HG03432 (cell line): ENCODE measurements around the gene USP1.

ENCODE experiments used
- ATAC-seq: cut with Tn5 transposase; IDR thresholded peaks from one replicate; pipeline ENCODE4 v1.9.1; 2021; ENCODE audit warnings: mild to moderate bottlenecking, moderate library complexity; ENCODE audit not compliant: unreplicated experiment

USP1 gene

GRCh38 chr1:62426237-62426636 is 10.6 kb upstream of the USP1 start:
- no peak for ATAC-seq

DNA sequence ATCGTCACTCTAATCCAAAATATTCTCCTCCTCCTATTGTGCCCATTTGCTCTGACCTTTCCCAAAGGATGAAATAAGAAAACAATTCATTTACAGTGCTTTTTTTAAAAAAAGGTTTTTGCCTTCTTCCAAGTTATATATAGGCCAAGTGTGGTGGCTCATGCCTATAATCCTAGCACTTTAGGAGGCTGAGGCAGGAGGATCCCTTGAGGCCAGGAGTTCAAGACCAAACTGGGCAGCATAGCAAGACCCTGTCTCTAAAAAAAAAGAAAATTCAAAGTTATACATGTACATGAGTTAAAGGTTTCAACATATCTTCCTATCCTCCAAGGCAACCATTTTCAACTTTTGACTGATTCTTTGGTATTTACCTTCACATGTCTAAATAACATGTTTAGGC is 10.1 kb upstream of the USP1 start:
- ATAC-seq = no peak

GRCh38 chr1:62428351-62428750 is 8.5 kb upstream of the USP1 start:
- no peak for ATAC-seq

- ATAC-seq = no peak
Measured at GRCh38 chr1:62429581-62429980, 7.3 kb upstream of the USP1 start.

GRCh38 chr1:62433861-62434617 is 2.8 kb upstream of the USP1 start:
- ATAC-seq = no peak

- no peak for ATAC-seq
Measured at GRCh38 chr1:62434618-62435001, 2.2 kb upstream of the USP1 start.

- no peak for ATAC-seq
Measured at GRCh38 chr1:62435231-62436038, 1.4 kb upstream of the USP1 start.

GRCh38 chr1:62436039-62436465 is 797 bp upstream of the USP1 start:
- ATAC-seq = peak; percentile 76

DNA sequence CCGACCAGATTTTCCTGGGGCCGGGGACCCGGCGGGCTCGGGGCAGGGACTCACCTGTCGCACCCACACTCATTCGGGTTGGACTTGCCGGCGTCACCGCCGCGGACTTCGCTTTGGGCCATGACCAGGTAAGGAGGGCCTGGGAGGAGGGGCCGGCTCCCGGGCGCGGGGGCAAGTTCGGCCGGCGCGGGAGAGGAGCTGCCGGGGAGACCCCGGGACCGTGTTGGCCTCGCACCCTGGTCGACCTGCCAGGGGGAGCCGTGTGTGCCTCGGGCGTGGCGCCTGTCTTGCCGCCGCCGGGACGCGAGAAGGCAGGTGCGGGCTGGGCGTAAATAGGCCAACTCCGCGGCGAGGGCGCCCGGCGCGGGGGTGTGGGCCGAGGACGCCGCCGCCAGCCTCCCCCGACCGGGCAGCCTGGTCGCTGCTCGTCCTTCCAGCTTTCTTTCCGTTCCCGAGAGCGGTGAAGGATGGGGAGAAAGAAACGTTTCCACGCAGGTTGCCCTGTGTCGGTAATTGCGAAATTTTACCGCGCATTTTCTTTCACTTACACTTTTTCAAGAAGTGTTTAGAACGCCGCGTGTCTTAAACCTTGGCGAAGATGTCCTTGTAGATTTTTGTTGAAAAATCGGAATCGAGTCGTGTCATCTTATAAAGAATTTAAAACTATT is 558 bp downstream of the USP1 start:
- ATAC-seq = no peak

DNA sequence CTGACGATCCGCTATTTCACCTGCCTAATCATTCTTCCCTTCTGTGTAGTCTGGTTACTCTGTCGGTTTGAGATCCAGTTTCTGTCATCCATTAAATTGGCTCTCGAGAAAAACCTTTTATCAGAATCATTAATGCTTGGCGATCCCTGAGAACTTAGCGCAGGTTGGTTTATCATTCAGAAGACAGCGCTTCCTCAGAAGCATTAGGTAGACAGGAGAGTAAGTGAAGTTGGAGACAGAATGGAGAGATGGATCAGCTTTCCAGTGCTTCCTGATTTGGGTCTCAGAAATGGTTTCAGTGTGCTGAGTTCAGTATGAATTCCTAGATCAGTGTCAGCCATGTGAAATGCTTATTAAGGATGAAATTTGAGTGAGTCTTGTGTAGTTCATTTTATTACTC is 1.3 kb downstream of the USP1 start:
- no peak for ATAC-seq

DNA sequence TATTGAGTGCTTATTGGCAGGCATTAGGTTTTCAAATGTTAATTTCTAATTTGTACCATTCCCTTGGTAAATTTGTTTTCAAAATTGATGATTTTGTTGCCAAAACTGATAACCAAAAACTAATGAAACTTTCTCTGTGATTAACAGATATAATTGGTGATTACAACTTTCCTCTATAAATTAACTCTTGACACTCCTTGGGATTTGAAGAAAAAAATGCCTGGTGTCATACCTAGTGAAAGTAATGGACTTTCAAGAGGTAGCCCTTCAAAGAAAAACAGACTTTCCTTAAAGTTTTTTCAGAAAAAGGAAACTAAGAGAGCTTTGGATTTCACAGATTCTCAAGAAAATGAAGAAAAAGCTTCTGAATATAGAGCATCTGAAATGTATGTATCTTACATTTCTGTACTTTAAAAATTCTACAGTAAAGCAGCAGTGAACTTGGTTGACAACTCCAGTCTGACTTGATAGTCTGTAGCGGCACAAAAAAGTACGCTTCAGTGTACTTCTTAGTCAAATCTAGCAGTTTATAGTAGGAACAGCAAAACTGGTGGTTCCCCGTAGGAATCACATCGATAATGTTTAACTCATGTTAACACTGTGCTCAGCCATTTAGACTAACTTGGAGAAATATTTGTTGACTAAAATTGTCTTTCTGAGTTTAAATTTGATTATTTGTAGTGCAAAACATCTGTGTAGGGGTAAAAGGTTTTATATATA is 3.0 kb downstream of the USP1 start:
- peak; percentile 21 for ATAC-seq

DNA sequence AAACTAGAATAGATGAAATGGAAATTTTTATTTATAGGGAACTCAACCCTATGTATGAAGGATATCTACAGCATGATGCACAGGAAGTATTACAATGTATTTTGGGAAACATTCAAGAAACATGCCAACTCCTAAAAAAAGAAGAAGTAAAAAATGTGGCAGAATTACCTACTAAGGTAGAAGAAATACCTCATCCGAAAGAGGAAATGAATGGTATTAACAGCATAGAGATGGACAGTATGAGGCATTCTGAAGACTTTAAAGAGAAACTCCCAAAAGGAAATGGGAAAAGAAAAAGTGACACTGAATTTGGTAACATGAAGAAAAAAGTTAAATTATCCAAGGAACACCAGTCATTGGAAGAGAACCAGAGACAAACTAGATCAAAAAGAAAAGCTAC is 7.9 kb downstream of the USP1 start:
- ATAC-seq = no peak

- ATAC-seq = no peak
Measured at GRCh38 chr1:62448221-62448933, 11.5 kb downstream of the USP1 start.

GRCh38 chr1:62450301-62450700 is 13.5 kb downstream of the USP1 start:
- no peak for ATAC-seq

DNA sequence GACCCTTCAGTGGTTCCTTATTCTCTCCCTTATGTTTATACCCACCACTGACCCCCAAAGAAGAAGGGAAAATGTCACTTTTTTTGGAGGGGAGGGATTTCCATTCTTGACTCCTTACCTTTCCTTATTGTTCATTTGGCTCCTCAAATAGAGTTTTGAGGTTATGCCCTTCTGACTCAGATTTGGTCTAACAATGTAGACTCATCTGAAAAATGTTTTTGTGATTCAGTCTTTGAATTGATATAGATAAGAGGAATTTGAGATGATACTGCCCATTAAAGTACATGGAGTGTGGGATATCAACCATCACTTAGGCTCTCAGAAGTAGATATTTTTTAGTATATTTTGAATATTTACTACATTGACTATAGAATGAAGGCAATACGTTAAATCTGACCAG is 16.1 kb downstream of the USP1 start:
- no peak for ATAC-seq

GRCh38 chr1:62457955-62458354 is 21.1 kb downstream of the USP1 start:
- ATAC-seq = no peak

- no peak for ATAC-seq
Measured at GRCh38 chr1:62462370-62462769, 25.5 kb downstream of the USP1 start.

DNA sequence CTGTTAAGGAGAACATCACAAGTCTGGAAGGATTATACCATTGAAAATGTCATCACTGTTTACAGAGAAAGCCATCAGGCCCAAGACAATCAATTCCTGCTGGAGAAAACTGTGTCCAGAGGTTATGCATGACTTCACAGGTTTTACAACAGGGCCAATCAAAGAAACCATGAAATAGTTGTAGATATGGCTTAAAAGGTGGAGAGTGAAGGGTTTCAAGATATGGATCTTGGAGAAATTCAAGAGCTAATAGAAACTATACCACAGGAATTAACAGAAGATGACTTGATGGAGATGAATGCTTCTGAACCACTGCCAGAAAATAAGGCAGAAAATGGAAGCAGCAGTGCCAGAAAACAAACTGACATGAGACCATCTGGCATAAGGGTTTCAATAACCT is 30.2 kb downstream of the USP1 start:
- ATAC-seq = no peak

DNA sequence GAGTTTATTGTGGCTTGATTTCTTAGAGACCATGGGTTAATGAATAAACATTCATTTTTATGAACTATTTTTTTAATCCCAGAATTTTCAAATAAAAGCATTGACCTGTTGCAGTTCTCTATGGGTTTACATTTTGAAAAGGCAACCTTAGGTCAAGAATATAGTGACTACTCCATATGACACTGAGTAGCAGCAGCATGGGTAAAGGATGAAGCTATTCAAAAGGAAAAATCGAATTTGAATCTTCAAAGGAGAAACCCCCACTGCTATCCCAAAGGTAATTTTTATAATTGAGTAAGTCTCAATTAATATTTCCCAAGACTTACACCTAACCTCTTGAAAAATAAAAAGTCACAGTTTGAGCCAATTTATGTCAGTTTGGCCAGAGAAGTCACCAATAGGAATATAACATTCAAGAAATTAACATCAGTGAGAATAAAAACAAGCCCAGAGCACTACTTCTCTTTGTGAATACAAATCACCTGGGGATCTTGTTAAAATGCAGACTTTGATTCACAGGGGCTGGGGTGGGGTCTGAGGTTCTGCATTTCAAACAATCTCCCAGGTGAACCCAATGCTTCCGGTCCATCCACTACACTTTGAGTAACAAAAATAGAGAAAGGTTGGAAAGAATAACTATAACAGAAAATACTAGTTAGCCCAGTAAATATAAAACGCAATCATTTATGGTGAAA is 39.8 kb downstream of the USP1 start:
- ATAC-seq = no peak

DNA sequence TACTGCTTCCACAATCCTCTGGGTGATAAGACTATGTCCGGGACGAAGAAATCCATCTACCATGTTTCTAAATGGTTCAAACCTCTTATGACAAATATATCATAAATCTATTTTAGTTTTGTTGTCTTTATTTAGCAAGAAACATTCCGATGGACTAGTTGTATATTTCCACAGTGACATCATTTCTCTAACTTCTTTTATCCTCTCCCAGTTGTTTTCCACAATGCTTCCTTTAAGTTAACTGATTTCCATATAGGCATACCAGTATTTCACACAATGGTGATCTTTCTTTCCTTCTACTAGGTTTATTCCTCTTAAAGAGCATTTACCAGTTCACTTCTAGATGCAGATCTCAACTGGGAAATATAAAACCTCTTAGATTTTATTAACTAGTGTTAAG is 44.8 kb downstream of the USP1 start:
- ATAC-seq = no peak
